ENCODE results near the gene ITGB4. TPM values are rescaled to one million over a fixed set of nuclear protein-coding genes. Genes with fewer than 3 reads are reported as not detected.

Gene ITGB4
- total RNA-seq, 3 donors from 2014 or later = 153 to 307 (median 246) TPM

DNA sequence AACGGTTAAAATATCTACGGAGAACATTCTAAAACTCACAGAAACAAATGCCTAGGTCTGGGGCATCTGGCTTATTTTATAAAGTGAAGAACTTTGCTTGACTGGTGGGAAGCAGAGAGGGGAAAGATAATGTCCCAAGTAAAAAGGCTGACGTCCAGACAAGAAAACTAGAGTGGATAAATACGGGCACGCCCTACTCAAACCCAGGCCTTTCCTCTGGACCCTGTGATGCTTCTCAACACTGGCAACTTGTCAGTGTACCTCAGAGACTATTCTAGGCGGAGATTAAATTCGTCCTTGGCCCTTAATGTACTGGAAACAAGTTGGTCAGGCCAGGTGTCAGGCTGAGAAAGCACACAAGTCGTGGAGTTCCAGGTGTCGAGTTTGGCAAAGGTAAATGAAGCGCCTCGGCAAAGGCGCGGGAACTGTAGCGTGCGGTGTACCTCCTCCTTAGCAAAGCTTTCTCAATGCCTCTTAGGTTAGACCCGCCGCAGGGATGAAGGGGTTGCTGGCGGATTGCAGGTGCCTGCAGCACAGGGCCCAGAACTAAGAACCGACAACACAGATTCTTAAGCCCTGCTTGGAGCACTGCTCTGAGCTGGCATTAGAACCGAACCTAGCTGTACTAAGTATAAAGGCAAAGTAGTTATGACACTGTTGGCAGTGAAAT is 62.7 kb downstream of the ITGB4 start:
- TF ChIP-seq, protein P1, sequence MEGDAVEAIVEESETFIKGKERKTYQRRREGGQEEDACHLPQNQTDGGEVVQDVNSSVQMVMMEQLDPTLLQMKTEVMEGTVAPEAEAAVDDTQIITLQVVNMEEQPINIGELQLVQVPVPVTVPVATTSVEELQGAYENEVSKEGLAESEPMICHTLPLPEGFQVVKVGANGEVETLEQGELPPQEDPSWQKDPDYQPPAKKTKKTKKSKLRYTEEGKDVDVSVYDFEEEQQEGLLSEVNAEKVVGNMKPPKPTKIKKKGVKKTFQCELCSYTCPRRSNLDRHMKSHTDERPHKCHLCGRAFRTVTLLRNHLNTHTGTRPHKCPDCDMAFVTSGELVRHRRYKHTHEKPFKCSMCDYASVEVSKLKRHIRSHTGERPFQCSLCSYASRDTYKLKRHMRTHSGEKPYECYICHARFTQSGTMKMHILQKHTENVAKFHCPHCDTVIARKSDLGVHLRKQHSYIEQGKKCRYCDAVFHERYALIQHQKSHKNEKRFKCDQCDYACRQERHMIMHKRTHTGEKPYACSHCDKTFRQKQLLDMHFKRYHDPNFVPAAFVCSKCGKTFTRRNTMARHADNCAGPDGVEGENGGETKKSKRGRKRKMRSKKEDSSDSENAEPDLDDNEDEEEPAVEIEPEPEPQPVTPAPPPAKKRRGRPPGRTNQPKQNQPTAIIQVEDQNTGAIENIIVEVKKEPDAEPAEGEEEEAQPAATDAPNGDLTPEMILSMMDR (IDR thresholded peaks at IDR 0.05) = no peak
- DNase-seq (peak; percentile 64 to 76 (median 70)), ATAC-seq (no peak)
- no peaks in the 10 kb centered on the region for H3K9me3 ChIP-seq
- intact Hi-C loops (cut with DNase I, micrococcal nuclease) = no loop called here
- H3K4me1 ChIP-seq (ENCODE audit: low read depth) = peaks cover 28% of the 10 kb centered on the region
- H3K4me3 ChIP-seq = peak overlapping the region; percentile 58
- peaks cover 7% of the 10 kb centered on the region for H3K36me3 ChIP-seq (ENCODE audit: low read depth)

GRCh38 chr17:75784473-75785015 is 63.3 kb downstream of the ITGB4 start, which contains the start of gene UNK:
Gene UNK, plus strand, starts transcription at chr17:75784806. Its CDS starts 75 bp downstream, at chr17:75784881.
- ATAC-seq (peak; percentile 89), DNase-seq (peak; percentile 95 to 98 (median 97))
- TF ChIP-seq, protein P1 (IDR thresholded peaks at IDR 0.05) = no peak
- Histone ChIP-seq H3K36me3 (ENCODE audit: low read depth) (peaks cover 6% of the 10 kb centered on the region), H3K4me1 (ENCODE audit: low read depth) (peaks cover 28% of the 10 kb centered on the region), H3K9me3 (no peaks in the 10 kb centered on the region), H3K4me3 (peak within 1 kb of the TSS; percentile 58)
- intact Hi-C loops (cut with DNase I, micrococcal nuclease) = no loop called here

DNA sequence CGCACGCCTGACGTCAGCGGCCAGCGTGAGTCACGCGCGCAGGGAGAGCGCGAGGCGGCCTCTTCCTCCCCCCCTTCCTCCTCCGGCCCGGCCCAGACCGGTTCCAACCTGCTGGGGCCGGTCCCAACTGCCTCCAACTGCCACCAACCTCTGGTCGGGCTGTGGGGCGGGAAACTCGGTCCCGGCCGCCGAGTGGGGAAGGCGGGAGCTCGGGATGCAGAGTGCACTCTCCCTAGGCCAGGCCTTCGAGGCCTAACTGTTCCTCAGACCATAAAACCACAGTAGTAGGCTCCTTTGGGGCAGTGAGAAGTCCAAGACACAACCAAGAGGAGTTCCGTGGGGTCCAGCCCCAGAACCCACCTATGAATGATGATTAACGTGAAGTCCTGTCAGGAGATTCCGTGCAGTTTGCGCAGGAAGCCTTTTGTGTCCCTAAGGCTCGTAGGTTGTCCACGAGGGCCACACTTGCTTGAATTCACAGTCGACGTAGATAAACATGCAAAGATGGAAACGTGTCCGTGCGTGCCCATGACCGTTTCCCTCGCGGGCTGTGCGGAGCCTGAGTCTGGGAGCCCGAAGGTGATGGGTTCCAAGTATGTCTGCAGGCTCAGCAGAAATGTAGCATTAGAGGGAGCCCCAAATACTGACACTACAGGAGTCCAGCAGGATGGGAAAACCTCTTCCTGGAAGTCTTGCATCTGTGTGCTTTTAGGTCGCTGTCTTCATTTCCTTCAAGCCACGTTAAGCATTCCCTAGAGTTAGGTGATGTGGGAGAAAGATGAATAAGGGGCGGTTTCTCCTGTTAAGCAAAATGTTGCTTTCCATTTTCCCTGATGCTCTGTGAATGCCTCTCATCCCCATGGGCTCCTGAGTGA is 64.0 kb downstream of the ITGB4 start:
- Histone ChIP-seq H3K36me3 (ENCODE audit: low read depth) (no peaks in the 10 kb centered on the region), H3K4me1 (ENCODE audit: low read depth) (peaks cover 21% of the 10 kb centered on the region)
- intact Hi-C loops (cut with DNase I, micrococcal nuclease) = no loop called here

DNA sequence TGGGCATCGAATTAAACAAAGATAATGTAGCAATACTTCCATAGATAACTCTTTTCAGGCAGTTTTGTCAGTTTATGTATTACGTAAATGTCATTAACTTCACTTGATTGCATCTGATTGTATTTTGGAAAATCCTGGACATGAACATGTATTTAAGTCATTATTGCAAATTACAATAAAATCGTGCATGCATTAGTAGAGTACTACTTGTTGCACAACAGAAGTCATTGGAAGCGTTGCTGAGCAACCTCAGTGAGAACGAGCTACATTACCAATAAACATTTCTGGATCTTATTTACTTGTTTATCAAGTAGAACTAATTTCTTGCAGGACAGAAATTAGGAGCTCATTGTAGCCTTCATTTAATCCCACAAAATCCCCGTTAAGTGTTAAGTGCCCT is 70.0 kb downstream of the ITGB4 start:
- Histone ChIP-seq H3K36me3 (ENCODE audit: low read depth) (no peaks in the 10 kb centered on the region), H3K4me1 (ENCODE audit: low read depth) (peaks cover 7% of the 10 kb centered on the region), H3K9me3 (no peaks in the 10 kb centered on the region), H3K4me3 (no peak overlapping the region)
- no peak for DNase-seq
- no peak for ATAC-seq
- intact Hi-C loops (cut with DNase I, micrococcal nuclease) = no loop called here
- TF ChIP-seq, protein P1 (IDR thresholded peaks at IDR 0.05) = no peak

More for the DNA sequence above, 64.0 kb downstream of the ITGB4 start:
- peak; percentile 90 for ATAC-seq
- DNase-seq = peak; percentile 90 to 96 (median 95)
- TF ChIP-seq, protein P1 (IDR thresholded peaks at IDR 0.05) = no peak
- Histone ChIP-seq H3K4me3 (peak overlapping the region; percentile 58), H3K9me3 (no peaks in the 10 kb centered on the region)

GRCh38 chr17:75793460-75793859 is 72.2 kb downstream of the ITGB4 start:
- H3K4me3 ChIP-seq = no peak overlapping the region
- intact Hi-C loops (cut with DNase I, micrococcal nuclease) = no loop called here
- no peaks in the 10 kb centered on the region for H3K9me3 ChIP-seq
- ATAC-seq (no peak), DNase-seq (no peak)
- no peaks in the 10 kb centered on the region for H3K36me3 ChIP-seq (ENCODE audit: low read depth)
- TF ChIP-seq, protein P1 (IDR thresholded peaks at IDR 0.05) = no peak
- H3K4me1 ChIP-seq (ENCODE audit: low read depth) = no peaks in the 10 kb centered on the region

Data from mucosa of descending colon (tissue), 3 donors.